HUES6 (cell line): Measurements from ENCODE around the gene REX1BD.

ENCODE experiments used
- H3K27ac ChIP-seq: 2 replicates; pipeline ENCODE4 v1.7.0; 2013; ENCODE audit warnings: low read depth, mild to moderate bottlenecking, low read length, inconsistent platforms
- H3K27me3 ChIP-seq: 2 replicates; pipeline ENCODE4 v1.6.1; 2013; ENCODE audit warnings: low read length; ENCODE audit not compliant: control insufficient read depth, insufficient read depth
- H3K36me3 ChIP-seq: 2 replicates; pipeline ENCODE4 v1.6.1; 2013; ENCODE audit warnings: low read length; ENCODE audit not compliant: control insufficient read depth, insufficient read depth
- H3K4me1 ChIP-seq: 2 replicates; pipeline ENCODE4 v1.6.1; 2013; ENCODE audit warnings: low read length; ENCODE audit not compliant: control insufficient read depth, insufficient read depth
- H3K4me3 ChIP-seq: 2 replicates; pipeline ENCODE4 v1.5.1; 2013; ENCODE audit warnings: low read depth, low read length
- H3K9ac ChIP-seq: one replicate; pipeline ENCODE4 v1.6.1; 2013; ENCODE audit warnings: mild to moderate bottlenecking, low read length
- H3K9me3 ChIP-seq: 2 replicates; pipeline ENCODE4 v1.6.1; 2013; ENCODE audit warnings: low read depth, low read length; ENCODE audit not compliant: control insufficient read depth, insufficient read depth

Gene REX1BD

DNA sequence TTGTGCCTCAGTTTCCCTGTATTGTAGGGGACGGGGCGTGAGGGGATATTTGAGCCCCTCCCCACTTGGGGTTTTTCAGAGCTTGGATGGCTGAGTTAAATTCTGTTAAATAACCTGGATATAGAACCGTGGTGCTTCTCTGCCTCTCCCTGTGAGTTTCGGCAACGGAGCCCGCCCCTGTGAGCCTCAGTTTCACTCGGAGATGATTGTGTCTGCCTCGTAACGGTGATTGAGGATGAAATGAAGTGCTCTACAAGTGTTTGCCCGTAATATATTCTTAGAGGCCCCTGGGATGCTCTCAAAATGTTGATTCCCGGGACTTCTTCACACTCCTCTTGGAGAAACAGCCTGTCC is 30.4 kb upstream of the REX1BD start:
- H3K27ac ChIP-seq, result peak overlapping the region; percentile 36; the same call in 1 of the 2 replicates
- H3K36me3 ChIP-seq, result peaks cover 19% of the 10 kb centered on the region
- H3K9ac ChIP-seq, result peak overlapping the region; percentile 78
- H3K9me3 ChIP-seq, result no peaks in the 10 kb centered on the region
- peak overlapping the region; percentile 75 for H3K4me3 ChIP-seq
- H3K4me1 ChIP-seq, result no peaks in the 10 kb centered on the region
- H3K27me3 ChIP-seq, result no peaks in the 10 kb centered on the region

DNA sequence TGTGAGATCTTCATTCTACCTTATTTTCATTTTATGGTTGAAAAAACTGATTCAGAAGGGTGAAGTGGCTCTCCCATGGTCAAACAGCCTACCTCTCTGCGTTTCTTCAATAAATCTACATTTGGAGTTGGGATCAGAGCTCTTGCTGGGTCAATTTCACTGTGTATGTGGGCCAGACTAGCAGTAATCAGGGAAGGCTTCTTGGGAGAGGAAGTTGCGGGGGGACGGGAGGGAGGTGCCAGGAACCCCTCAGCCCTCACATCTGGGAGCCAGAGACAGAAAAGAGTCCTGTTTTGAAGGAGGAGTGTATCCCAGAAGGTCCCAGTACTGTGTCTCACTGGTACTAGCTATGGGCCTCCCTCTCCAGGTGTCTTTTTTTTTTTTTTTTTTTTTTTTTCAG is 30.0 kb upstream of the REX1BD start:
- peak overlapping the region; percentile 75 for H3K4me3 ChIP-seq
- H3K27me3 ChIP-seq, result no peaks in the 10 kb centered on the region
- peaks cover 23% of the 10 kb centered on the region for H3K36me3 ChIP-seq
- peak overlapping the region; percentile 78 for H3K9ac ChIP-seq
- no peaks in the 10 kb centered on the region for H3K9me3 ChIP-seq
- H3K4me1 ChIP-seq, result no peaks in the 10 kb centered on the region
- no peak overlapping the region for H3K27ac ChIP-seq

DNA sequence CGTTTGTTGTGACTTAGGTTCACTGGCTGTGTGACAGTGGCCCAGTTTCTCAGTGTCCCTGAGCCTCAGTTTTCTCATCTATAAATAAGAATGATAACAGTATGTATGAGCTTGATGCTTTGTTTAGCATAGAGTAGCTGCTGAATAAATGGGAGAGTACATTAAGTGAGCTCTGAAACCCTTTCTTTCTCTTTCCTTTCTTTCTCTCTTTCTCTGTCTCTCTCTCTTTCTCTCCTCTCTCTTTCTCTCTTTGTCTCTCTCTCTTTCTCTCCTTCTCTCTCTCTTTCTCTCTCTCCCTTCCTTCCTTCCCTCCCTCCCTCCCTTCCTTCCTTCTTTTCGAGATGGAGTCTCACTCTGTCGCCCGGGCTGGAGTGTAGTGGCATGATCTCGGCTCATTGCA is 28.9 kb upstream of the REX1BD start:
- Histone ChIP-seq H3K4me1 (no peaks in the 10 kb centered on the region), H3K4me3 (no peak overlapping the region), H3K27me3 (no peaks in the 10 kb centered on the region), H3K36me3 (peaks cover 34% of the 10 kb centered on the region), H3K9ac (no peak overlapping the region), H3K27ac (no peak overlapping the region), H3K9me3 (no peaks in the 10 kb centered on the region)

DNA sequence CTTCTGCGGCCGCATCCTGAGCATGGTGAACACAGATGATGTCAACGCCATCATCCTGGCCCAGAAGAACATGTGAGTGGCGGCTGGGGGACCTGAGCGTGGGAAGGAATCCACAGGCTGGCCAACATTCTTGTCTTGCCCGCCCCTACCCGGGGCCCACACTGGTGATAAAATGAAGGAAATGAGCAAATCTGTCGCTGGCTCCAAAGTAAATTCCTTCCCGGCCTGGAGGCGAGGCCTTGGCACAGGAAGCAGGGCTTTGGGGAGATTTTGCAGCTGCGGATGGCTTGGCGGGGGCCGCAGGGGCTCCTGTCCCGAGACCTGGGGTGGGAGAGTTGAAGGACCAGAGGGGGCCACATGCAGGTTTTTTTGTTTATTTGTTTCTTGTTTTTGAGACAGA is 26.5 kb upstream of the REX1BD start:
- Histone ChIP-seq H3K4me1 (no peaks in the 10 kb centered on the region), H3K27me3 (no peaks in the 10 kb centered on the region), H3K27ac (no peak overlapping the region), H3K36me3 (peaks cover 57% of the 10 kb centered on the region), H3K4me3 (no peak overlapping the region), H3K9me3 (no peaks in the 10 kb centered on the region), H3K9ac (no peak overlapping the region)

DNA sequence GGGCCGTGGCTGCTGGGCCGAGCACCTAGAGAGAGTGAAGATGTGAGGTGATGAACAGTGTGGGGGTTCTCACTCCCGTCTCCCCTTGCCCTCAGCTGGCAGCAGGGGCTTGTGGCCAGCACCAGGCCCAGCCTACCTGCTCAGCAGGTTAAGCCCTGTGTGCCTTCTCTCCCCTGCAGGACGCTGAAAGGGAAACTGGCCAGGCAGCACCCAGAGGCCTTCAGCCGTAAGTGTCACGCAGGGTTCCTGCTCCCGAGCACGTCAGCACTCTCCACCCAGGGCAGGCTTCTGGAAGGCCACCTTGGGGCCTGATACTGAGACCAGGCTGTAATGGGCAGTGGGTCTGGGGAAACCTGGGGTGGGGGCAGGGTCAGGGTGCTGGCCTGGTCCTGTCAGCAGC is 21.6 kb upstream of the REX1BD start:
- Histone ChIP-seq H3K27ac (no peak overlapping the region), H3K27me3 (no peaks in the 10 kb centered on the region), H3K9ac (no peak overlapping the region), H3K9me3 (no peaks in the 10 kb centered on the region), H3K4me3 (no peak overlapping the region), H3K4me1 (no peaks in the 10 kb centered on the region), H3K36me3 (peaks cover 76% of the 10 kb centered on the region)

DNA sequence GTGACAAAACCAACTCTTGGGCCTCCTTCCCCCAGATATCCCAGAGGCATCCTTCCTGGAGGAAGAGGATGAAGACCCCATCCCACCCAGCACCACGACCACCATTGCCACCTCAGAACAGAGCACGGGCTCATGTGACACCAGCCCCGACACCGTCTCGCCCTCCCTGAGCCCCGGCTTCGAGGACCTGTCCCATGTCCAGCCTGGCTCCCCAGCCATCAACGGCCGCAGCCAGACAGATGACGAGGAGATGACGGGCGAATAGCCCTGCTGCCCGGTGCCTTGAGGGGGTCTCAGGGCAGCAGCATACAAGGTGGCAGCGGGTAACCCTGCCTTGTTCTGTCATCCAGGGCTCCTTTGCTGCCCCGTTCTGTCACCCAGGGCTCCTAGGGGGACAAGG is 20.2 kb upstream of the REX1BD start:
- Histone ChIP-seq H3K27ac (no peak overlapping the region), H3K27me3 (no peaks in the 10 kb centered on the region), H3K9ac (no peak overlapping the region), H3K4me3 (no peak overlapping the region), H3K36me3 (peaks cover 71% of the 10 kb centered on the region), H3K9me3 (no peaks in the 10 kb centered on the region), H3K4me1 (peaks cover 8% of the 10 kb centered on the region)

DNA sequence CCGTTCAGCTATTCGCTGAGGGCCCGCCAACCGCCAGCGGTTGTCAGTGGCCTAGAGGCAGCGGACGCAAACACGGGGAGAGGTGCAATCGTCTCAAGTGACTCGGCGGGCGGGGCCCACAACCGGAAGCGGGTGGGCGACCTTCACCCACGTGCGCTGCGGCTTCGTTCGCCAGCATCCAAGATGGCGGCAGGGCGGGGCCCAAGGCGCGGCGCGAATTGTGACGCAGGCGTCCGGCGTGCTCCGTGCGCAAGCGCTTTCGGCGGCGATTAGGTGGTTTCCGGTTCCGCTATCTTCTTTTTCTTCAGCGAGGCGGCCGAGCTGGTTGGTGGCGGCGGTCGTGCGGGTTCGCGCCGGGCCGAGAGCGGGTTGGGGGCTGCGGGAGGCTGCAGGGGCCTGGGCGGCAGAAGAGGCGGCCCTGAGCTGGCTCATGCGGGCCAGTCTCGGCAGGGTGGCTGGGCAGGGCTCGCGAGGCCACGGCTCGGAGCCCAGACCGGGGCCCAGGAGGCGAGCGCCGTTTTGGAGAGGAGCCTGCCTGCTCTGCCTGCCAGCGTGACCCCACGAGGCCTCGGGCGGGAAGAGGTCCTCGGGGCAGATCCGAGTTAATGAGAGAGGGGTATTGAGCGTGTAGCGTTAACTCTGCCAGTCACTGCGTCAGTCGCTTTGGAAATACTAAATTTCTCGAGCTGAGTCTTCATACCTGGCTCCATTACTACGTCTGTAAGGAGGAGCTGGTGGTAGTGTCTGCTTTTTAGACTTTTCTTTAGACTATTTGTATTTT is 16.8 kb upstream of the REX1BD start, which contains the start of gene UBA52:
UBA52 (plus strand) TSS at position 294 of the 781 bp plus-strand sequence. CDS start 1,444 bp downstream, outside the sequence.
- Histone ChIP-seq H3K36me3 (peaks cover 72% of the 10 kb centered on the region), H3K27me3 (no peaks in the 10 kb centered on the region), H3K27ac (peak within 1 kb of the TSS; percentile 97), H3K9me3 (no peaks in the 10 kb centered on the region), H3K4me1 (peaks cover 8% of the 10 kb centered on the region), H3K4me3 (peak within 1 kb of the TSS; percentile 97), H3K9ac (peak within 1 kb of the TSS; percentile 98)

DNA sequence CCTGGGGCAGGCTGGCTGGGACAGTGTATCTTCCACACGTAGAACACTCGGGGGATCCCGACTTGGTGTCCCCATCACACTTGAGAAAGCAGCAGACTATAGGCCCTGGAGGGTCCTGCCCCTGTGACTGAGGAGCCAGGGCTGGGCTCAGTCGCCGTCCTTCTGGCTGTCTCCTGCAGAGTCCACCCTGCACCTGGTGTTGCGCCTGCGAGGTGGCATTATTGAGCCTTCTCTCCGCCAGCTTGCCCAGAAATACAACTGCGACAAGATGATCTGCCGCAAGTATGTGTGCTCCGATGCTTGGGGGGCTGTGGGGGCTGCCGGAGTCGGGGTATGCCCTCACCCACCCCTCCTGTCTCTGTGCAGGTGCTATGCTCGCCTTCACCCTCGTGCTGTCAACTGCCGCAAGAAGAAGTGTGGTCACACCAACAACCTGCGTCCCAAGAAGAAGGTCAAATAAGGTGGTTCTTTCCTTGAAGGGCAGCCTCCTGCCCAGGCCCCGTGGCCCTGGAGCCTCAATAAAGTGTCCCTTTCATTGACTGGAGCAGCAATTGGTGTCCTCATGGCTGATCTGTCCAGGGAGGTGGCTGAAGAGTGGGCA is 13.8 kb upstream of the REX1BD start:
- Histone ChIP-seq H3K36me3 (peaks cover 53% of the 10 kb centered on the region), H3K9ac (no peak overlapping the region), H3K4me3 (no peak overlapping the region), H3K27ac (no peak overlapping the region), H3K9me3 (no peaks in the 10 kb centered on the region), H3K4me1 (peaks cover 8% of the 10 kb centered on the region), H3K27me3 (no peaks in the 10 kb centered on the region)

DNA sequence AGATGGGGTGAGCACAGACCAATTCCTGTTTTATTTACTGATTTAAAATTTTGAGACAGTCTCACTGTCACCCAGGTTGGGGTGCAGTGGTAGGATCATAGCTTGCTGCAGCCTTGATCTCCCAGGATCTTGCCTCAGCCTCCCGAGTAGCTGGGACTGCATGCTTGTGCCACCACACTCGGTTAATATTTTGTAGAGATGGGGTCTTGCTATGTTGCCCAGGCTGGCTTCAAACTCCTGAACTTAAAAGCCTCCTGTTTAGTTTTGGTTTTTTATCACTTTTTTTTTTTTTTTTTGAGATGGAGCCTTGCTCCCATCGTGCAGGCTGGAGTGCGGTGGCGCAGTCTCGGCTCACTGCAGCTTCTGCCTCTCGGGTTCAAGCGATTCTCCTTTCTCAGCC is 12.2 kb upstream of the REX1BD start:
- Histone ChIP-seq H3K36me3 (peaks cover 53% of the 10 kb centered on the region), H3K4me1 (peaks cover 8% of the 10 kb centered on the region), H3K4me3 (no peak overlapping the region)

DNA sequence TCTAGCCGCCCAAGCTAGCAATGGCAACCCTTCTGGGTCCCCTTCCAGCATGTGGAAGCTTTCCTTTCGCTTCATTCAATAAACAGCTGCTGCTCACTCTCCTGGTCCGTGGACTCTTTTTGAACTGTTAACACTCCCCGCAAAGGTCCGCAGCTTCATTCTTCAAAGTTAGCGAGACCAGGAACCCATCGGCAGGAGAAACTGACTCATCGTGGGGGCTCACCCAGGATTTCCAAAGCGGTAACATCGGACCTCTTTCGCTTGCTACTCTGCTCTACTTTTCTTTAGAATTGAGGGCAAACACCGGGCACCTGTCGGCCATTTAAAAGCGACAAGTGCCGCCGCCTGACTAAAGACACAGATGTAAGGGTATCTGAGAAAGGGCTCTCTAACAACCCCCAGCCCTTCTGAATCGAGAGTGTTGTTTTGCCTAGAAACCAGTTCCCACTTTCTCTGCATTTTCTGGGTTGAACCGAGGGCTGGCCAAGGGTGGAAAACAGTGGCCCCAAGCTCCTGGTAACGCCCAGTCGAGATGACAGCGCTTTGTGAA is 11.2 kb upstream of the REX1BD start:
- Histone ChIP-seq H3K9ac (no peak overlapping the region), H3K36me3 (peaks cover 53% of the 10 kb centered on the region), H3K4me3 (no peak overlapping the region), H3K9me3 (no peaks in the 10 kb centered on the region), H3K27ac (no peak overlapping the region), H3K4me1 (peaks cover 8% of the 10 kb centered on the region), H3K27me3 (no peaks in the 10 kb centered on the region)

More for the DNA sequence above, 12.2 kb upstream of the REX1BD start:
- no peak overlapping the region for H3K9ac ChIP-seq
- no peaks in the 10 kb centered on the region for H3K27me3 ChIP-seq
- H3K27ac ChIP-seq, result no peak overlapping the region
- no peaks in the 10 kb centered on the region for H3K9me3 ChIP-seq

DNA sequence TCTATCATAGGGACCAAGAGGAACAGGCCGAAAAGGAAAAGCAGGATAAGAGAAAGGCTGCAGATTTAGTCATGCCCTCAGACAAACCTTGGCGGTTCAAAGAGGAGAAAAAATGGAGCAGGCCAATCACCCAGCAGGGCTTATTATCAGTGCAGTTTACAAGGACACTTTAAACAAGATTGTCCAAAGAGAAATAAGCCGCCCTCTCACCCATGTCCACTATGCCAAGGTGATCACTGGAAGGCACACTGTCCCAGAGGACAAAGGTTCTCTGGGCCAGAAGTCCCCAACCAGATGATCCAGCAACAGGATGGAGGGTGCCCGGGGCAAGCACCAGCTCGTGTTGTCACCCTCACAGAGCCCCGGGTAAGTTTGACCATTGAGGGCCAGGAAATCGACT is 8.3 kb upstream of the REX1BD start:
- Histone ChIP-seq H3K4me3 (no peak overlapping the region), H3K9me3 (no peaks in the 10 kb centered on the region), H3K27ac (no peak overlapping the region)

More for the DNA sequence above, 8.3 kb upstream of the REX1BD start:
- Histone ChIP-seq H3K27me3 (no peaks in the 10 kb centered on the region), H3K4me1 (no peaks in the 10 kb centered on the region), H3K36me3 (peaks cover 25% of the 10 kb centered on the region), H3K9ac (no peak overlapping the region)
